GM12874 (cell line): ENCODE data around the gene ABHD2.

Source experiments
- TF ChIP-seq, protein P1 (sequence below): IDR thresholded peaks from 2 replicates; pipeline ENCODE4 v1.5.1; 2011; ENCODE audit warnings: low read depth, mild to moderate bottlenecking, control low read depth, low read length, moderate library complexity; ENCODE audit not compliant: insufficient read depth

Gene ABHD2

DNA sequence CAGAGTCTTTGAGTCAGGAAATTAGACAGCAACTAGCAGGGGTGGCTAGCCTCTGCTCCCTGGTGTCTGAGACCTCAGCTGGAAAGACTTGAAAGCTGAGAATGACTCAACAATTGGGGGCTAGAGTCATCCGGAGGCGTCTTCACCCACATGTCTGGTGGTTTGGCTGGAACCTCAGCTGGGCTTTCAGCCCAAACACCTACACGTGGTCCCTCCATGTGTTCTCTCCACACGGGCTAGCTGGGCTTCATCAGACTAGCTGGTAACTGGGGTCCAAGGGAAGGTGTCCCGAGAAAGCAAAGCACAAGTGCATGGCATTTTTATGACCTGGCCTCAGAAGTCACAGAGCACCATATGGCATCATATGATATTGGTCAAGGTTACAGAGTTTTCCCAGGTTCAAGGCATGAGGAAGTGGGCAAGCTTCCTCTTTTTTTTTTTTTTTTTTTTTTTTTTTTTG is 19.9 kb upstream of the ABHD2 start:
- TF ChIP-seq, protein P1, sequence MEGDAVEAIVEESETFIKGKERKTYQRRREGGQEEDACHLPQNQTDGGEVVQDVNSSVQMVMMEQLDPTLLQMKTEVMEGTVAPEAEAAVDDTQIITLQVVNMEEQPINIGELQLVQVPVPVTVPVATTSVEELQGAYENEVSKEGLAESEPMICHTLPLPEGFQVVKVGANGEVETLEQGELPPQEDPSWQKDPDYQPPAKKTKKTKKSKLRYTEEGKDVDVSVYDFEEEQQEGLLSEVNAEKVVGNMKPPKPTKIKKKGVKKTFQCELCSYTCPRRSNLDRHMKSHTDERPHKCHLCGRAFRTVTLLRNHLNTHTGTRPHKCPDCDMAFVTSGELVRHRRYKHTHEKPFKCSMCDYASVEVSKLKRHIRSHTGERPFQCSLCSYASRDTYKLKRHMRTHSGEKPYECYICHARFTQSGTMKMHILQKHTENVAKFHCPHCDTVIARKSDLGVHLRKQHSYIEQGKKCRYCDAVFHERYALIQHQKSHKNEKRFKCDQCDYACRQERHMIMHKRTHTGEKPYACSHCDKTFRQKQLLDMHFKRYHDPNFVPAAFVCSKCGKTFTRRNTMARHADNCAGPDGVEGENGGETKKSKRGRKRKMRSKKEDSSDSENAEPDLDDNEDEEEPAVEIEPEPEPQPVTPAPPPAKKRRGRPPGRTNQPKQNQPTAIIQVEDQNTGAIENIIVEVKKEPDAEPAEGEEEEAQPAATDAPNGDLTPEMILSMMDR = no peak

DNA sequence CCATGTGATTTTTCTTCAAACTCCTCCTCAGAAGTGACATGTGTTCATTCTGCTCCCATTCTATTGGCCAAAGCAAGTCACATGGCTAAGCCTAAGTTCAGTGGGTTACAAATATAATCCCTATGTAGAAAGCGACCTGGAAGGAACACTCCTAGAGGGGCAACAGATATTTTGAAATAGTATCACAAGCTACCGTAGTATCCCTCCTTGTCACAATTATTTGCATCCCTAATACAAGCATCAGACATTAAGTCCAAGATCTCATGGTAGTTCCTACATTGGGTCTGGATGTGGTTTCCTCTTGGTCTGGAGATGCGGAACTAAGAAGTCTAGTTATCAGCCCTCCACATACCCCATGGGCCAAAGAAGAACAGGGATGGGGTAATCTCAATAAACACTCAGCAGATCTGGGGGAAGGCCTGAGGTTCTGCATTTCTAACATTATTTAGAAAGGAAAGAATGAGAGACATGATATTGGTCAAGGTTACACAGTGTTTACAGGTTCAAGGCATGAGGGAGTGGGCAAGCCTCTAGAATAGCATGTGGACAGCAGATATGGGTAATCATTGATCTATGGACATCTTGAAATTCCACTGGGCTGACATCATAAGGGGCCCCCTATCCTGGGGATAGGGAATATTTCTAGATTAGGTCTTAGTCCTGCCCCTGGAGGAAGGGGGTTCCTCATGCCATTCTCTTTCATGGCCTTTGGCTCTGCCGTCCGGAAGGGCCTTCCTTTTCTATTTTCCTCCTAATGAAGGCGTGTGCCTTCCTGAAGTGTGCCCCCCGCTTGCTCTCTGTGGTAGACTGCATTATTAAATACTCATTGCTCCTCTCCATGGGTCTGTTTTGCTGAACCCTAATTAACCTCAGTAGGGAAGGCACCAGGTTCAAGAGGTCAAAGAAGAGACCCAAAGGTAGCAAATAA is 17.8 kb upstream of the ABHD2 start:
- TF ChIP-seq, protein P1 = no peak

DNA sequence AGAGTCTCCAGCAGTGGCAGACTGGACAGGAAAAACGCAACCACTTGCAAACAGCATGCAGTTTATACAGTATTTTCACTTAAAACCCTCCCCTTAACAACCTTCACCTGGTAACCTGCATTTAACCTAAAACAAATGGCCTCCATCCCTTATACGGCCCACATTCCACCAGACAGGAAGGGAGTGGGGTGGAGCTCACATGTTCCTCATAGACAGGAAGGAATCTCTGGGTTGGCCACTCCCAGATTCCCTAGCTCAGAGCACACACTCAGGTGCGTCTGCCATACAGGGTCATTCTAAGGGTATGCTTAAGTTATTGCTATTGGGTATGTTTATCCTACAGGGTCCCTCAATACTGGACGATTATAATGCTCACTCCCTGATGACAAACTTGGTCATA is 16.8 kb upstream of the ABHD2 start:
- TF ChIP-seq, protein P1 = no peak

DNA sequence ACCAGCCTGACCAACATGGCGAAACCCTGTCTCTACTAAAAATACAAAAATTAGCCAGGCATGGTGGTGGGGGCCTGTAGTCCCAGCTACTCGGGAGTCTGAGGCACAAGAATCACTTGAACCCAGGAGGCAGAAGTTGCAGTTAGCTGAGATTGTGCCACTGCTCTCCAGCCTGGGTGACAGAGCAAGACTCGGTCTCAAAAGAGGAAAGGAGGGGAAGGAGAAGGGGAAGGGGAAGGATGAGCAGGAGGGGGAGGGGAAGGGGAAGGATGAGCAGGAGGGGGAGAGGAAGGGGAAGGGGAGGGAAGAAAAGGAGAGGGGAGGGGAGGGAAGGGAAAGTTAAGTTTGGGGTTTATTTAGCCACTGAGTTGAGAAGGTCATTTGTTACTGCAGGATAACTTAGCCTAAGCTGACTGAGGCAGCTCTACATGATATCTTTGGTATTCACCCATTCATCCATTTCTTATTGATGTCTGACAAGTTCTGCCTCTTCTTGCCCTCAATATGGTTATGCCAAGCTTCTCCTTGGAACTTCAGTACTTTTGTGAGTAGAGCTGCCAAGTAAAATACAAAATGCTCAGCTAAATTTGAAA is 15.9 kb upstream of the ABHD2 start:
- TF ChIP-seq, protein P1 = no peak

DNA sequence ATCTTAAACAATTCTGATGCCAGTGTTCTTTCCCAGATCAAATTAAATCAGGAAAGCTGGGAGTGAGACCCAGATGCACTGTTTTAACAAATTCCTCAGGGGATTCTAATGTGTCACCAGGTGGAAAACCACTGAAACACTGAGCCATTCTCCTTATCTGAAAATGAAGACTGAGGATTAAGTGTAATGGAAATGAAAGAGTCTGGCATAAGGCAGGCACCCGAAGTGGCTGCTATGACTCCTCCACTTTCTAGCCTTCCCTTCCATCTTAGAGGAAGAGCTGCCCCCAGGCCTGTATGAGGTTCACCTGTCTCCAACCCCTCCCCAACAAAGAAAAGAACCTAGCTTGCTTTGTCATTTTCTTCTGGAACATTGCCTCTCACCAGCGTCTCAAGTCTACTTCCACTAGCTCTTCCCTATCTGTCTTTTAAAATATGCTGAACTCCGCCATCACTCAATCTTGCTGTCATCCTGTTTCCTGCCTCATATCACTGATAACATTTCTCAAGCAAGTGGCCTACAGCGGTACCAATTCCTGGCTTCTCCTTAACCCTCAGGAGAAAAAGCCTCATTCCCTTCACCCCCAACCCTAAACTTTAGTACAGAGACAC is 13.7 kb upstream of the ABHD2 start:
- TF ChIP-seq, protein P1 = no peak

DNA sequence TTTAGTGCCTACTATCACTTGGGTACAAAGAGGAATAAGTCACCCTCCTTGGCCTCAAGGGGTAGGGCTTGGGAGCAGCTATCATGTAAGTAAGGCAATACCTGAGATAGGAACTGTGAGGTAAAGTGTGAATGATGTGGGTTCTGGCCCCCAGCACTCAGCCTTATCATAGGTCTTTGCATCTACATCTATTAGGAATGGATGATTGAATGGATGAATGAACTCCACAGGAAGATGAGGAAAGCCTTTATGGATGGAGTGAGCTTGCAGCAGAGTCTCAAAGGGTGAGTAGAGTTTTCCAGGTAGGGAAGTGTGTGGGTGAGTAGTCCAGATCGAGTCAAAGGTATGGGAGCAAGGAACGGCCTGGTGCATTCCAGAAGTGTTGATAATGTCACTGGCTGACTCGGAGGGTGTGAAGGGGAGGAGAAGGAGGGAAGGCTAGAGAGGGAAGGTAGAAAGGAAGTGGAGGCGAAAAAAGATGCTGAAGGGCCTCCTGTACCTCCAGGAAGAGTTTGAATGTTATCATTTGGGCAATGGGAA is 13.1 kb upstream of the ABHD2 start:
- TF ChIP-seq, protein P1 = no peak

DNA sequence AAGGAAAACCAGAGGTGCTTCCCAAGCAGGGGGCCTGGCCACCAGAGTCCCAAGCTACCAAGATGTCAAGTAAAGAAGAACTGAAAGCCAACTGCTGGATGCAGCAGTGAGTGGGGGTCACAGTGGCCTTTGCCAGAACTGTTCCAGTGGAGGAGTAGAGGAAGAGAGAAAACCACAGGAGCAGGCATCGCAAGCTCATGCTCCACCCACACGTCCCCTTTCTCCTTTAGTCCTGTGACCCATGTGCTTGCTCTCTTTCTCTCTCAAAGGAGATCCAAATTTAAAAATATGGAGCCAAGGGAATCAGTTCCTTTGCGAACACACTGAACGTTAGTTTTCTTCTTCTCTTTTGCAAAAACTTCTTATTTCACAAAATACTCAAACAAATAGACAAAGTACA is 12.4 kb upstream of the ABHD2 start:
- TF ChIP-seq, protein P1 = no peak
